ENCODE results near the gene COL18A1.
"Not testable (repeated sequence)": the region's sequence is repeated elsewhere in the genome, so short reads cannot be mapped to it uniquely, and the experiment has no call there.

The COL18A1 gene

DNA sequence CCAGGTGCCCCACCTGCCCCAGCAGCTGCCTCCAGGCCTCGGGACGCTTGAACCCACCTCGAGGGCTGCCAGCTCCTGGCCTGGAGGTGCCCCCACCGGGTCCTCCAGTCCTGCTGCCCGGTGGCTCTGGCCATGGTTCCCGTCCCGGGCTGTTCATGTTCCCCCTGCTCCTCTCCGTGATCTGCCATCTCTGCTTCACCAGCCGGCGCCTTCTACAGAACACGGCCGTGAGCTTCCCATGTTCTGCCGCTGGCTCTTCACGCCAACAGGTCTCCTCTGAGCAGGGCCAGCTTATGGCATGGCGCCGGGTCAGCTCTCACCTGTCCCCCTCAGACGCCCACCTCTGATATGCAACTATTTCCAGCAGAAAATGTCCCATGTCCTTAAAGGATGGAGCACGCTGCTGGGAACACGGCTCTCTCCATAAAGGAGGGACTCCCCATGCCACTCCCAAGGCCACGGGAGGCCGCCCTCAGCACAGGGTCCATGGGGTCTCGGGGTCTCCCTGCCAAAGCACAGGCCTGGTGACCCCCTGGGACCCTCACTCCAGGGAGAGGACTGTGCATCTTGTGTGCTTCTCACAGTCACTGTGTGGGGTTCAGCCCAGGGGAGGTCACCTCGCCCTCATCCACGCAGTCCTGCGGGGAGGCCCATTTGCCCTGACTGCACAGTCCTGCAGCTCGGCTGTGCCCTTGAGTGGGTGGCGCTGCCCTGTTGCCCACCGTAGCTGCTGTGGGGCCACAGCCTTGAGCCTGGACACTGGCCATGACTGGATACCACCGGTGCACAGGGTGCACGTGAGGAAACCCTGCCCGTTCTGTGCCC lies 36.7 kb downstream of the COL18A1 start:
- DNase-seq (ENCODE audit: low read depth in 2 of 2) = no peak

DNA sequence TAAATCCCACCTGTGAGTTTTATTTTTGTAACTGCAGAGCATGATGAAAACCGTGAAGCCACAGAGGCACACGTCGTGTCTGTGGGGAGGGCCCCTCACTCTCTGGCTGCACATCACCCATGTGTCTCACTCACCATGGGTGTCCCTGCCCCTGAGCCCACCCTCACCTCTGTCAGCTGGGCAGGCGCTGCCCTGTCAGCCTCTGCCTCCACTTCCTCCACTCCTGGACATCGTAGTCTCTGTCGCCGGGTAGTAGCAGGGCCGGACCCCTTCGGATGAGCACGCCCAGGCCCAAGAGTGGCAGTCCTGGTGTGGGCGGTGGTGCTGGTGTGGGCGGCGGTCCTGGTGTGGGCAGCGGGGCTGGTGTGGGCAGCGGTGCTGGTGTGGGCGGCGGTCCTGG lies 37.3 kb downstream of the COL18A1 start:
- DNase-seq (ENCODE audit: low read depth in 2 of 2) = no peak

DNA sequence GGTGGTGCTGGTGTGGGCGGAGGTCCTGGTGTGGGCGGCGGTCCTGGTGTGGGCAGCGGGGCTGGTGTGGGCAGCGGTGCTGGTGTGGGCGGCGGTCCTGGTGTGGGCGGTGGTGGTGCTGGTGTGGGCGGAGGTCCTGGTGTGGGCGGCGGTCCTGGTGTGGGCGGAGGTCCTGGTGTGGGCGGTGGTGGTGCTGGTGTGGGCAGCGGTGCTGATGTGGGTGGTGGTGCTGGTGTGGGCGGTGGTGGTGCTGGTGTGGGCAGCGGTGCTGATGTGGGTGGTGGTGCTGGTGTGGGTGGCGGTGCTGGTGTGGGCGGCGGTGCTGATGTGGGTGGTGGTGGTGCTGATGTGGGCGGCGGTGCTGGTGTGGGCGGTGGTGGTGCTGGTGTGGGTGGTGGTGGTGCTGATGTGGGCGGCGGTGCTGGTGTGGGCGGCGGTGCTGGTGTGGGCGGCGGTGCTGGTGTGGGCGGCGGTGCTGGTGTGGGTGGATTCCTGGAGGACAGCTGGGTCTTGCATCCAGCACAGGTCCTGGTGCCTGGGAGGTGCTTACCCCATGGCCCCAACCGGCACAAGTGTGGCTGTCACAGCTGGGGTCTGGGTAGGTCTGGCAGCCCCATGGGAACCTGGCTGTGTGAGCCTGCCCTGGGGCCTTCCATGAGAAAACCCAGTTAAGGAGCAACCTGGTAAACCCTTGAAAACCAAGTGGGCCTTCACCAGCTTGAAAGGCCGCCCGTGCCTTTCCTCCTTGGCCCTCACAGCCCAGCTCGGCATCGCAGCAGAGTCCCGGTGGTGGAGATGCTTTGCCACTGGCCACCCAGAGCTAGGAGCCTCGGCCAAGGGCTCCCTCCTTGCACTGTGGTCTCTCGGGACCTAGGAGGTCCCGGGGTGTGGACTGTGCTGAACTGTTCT lies 38.0 kb downstream of the COL18A1 start:
- DNase-seq (ENCODE audit: low read depth in 2 of 2) = not testable (repeated sequence)

DNA sequence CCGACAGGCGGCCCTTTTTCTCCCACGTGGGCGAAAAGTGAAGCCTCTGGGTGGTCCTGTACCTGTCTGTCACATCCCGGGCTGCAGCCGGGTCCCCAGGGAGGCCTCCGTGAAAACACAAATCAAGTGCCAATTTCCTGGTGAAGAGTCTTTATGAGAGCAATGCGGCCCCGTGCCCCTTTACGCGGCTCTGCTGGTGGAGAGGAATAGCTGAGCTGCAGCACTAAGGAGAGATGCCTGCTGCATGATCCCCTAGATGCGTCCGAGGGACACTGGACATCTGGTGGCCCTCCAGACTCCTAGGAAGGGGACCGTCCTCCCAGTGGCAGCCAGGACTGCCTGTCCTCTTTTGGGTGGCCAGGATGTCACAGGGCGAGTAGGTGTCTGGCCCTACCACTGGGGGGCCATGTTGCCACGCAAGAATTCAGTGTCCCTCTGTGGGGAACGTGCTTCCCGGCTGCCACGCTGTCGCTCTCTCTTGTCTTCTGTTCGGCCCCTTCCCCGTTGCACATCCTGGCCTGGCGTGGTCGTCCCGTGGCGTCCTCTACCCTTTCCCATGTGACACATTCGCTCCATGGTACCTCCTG lies 38.7 kb downstream of the COL18A1 start:
- no peak for DNase-seq (ENCODE audit: low read depth in 2 of 2)

DNA sequence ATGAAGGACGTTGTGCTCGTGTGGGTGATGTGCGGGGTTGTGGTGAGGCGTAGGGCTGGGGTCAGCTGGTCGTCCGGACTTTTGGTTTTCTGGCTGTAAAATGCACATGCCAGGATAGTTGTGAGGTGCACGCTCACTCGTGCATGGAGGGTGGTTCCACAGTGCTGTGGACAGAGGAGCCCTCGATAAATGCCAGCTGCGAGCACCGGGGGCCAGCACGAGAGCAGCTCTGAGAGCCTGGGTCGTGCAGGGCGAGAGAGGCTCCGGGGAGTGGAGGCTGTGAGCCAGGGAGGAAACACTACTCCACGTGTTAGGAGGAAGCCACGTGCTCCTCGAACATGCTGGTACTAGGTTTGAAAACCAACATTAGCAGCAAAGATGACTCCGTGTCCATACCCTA lies 39.4 kb downstream of the COL18A1 start:
- DNase-seq (ENCODE audit: low read depth in 2 of 2) = no peak

DNA sequence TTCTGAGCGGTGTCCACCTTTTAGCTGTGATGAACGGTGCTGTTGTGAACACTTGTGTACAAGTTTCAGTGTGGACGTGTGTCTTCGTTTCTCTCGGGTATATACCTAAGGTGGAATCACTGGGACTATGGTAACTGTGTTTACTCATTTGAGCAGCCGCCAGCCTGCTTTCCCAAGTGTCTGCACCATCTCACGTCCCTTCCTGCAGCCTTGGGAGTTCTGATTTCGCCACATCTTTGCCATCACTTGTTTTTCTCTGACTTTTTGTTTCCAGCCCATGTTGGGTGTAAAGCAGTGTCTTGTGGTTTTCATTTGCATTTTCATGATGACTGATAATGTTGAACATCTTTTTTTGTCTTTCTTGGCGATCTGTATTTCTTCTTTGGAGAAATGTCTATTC lies 40.4 kb downstream of the COL18A1 start:
- no peak for DNase-seq (ENCODE audit: low read depth in 2 of 2)

DNA sequence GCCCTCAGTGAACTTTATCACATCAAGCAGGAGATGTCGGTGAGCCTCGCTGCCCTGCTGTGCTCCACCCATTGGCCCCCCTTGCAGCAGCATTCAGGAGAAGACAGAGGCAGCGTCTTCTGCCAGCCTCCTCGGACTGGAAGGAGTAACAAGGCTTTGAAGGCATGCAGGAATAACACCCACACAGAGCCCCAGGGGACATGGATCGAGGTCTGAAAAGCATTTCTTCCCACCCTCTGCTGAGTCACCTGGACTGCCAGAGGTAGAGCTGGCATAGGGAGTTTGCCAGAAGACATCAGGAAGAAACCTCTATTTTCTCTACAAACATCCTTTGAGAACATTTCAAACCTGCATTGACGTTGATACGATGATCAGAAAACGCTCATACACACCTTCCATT lies 42.9 kb downstream of the COL18A1 start:
- no peak for DNase-seq (ENCODE audit: low read depth in 2 of 2)

DNA sequence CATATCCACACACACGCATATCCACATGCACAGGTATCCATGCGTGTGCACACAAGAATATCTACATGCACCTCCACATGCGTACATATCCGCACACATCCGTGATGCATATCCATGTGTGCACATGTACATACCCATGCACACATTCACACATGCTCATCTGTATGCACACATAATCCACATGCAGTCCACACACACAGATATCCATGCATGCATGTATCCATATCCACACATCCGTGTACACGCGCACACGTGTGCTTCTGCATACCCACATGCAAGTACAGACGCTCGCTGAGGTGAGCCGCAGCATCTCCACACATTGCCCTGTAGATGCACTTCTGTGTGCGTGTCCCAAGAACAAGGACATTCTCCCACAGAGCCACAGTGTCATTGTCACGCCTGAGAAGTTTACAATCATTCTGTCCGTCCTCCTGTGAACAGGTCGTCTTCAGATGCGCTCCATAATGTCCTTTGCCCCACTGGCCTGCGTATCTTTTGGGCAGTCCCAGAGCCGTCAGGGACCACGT lies 43.4 kb downstream of the COL18A1 start:
- DNase-seq (ENCODE audit: low read depth in 2 of 2) = no peak

DNA sequence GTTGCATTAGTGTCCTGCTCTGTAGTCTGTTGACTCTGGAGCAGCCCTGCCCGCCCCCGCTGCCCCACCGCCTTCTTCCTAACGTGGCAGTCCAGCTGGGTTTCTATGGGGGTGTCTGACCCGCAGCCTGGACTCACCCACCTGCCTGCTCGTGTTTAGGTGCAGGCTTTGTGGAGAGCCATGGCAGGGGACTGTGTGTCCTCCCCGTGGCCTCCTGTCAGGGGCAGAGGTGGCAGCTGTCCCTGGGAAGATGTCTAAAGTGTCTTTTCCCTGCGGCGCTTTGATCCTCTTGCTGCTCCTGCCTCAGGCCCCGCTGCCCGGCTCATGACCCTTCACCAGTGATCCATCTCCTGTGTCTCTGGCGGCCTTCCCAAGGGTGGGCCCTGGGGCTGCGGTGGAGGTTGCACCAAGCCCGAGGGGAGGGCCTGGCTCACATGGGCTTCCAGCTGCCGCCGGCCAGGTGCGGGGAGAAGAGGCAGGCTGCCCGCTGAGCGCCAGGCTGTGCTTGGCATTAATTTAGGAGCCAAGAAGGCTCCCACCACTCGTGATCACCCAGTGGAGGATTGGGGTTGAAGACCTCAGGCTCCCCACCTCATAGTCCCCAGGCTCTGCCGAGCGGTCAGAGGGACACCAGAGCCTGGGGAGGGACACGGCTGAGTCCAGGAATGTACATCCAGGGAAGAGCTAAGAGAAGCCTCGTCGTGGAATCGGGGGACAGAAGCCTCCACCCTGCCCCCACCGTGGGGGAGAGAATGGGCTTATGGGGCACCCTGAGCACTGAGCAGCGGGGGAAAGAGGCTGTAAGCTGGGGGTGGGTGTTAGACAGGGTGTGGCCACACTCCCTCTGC lies 44.1 kb downstream of the COL18A1 start:
- no peak for DNase-seq (ENCODE audit: low read depth in 2 of 2)

DNA sequence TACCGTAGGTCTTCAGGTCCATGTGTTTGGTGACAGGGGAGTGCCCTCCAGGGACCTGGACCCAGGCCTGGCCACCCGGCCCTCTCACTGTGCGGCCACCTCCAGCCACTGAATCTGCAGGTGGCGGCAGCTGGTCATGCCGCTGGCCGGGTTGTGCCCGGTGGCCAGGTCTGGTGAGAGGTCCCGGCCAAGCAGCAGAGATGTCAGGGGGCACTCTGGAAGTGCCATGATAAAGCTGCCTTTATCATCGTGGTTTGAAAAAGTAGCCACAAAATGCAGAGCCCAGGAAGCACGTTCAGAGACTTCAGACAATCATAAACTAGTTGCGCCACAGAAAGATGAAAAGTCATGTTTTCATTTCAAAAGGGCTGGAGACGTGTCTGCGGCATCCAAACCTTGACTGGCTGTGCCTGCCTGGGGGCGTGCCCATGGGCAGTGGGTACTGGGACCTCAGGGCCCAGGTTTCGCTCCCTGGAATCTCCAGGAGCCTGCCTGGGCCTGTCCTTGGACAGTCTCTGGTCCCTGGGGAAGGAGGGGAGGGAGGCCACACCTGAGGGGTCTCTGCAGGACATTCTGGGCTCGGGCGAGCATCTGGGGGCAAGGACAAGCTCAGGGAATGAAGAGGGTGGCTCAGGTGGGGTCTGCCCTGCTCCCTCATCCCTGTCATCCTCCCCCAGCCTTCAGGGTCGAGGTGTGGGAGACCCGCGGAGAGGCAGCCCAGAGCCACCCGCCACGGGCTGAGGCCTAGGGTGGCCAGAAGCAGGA lies 44.9 kb downstream of the COL18A1 start:
- no peak for DNase-seq (ENCODE audit: low read depth in 2 of 2)

DNA sequence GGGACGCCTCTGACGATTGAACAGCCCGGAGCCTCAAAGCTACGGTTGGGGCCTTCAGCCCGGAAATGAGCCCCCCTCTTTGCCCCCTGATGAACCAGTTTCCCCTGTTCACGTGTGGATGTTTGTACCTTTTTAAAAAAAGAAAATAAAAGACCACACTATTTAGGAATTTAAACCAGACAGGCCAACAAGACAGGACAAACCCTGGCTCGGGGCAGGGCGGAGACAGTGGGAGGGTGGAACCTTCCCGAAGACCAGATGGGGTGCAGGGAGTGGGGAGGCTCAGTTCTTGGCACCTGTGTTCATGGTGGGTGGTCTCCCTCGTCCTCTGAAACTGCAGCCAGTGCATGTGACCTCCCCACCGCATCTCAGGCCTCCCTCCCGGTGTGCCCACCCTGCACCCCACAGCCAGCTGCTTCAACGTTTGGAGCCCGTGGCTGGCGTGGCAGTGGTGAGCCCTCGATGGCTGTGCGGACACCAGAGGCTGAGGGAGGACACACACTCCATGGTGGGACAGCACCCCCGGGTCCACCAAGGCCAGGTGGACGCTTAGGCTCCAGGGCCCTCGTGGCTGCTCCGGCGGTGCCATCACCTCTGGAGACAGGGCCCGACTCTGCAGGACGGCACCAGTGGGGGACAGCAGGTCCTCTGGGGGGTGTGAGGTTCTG lies 45.6 kb downstream of the COL18A1 start:
- DNase-seq (ENCODE audit: low read depth in 2 of 2) = no peak

DNA sequence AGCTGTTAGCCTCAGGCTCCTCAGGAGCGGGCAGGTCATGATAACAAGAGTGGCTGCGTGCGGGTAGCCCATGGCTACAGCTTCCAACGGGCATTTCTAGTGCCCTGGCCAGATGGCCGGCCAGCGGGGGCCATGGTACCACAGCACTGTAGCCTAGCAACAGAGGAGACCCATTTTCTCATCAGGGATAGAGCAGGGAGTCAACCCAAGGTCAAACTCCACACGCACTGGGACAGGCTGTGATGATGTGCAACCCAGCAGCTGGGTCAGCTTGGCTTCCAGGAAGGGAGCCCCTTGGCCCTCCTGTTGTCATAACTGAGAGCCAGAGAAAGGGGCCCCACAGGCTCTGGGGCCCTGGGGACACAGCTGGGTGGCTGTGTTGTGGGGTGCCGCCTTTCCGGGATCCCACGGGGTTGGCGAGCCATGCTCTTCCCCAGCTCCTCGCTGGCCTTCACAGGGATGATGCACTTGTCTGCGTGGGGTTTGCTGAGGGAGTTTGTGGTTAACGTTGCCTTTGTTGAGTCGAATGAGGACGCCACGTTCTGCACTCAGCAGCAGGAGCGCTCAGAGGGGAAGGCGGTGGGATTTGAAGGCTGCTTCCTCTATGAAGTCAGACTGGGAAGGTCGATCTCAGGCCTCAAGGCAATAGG lies 46.3 kb downstream of the COL18A1 start:
- no peak for DNase-seq (ENCODE audit: low read depth in 2 of 2)

DNA sequence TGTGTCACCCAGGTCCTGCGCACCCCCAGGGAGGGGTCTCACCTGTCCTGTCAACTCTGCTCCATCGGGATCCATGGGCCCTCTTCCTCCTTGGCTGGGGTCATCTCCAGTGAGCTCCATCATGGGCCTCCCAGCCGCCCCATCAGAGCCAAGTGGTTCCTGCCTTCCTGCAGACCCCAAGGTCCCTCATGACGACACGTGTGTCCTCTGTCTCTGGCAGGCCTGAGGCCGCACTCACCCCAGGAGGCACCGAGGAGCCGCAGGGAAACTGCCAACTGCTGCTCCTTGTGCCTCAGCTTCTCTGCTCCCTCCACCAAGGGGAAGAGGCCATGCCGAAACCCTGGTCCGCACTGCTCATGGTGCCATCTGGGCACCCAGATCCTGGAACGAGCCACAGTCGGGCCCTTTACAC lies 46.8 kb downstream of the COL18A1 start:
- no peak for DNase-seq (ENCODE audit: low read depth in 2 of 2)

DNA sequence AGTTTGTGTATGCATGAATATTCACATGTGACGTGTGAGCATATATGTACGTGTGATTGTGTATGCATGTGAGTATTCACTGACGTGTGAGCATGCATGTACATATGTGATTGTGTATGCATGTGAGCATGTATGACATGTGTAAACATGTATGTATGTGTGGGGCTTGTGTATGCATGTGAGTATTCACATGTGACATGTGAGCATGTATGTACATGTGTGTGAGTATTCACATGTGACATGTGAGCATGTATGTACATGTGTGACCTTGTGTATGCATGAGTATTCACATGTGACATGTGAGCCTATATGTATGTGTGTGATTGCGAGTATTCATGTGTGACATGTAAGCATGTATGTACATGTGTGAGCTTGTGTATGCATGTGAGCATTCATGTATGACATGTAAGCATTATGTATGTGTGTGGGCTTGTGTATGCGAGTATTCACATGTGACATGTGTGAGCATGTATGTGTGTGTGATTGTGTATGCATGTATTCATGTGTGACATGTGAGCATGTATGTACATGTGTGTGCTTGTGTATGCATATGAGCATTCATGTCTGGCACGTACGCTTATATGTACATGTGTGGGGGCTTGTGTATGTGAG lies 47.8 kb downstream of the COL18A1 start:
- no peak for DNase-seq (ENCODE audit: low read depth in 2 of 2)

DNA sequence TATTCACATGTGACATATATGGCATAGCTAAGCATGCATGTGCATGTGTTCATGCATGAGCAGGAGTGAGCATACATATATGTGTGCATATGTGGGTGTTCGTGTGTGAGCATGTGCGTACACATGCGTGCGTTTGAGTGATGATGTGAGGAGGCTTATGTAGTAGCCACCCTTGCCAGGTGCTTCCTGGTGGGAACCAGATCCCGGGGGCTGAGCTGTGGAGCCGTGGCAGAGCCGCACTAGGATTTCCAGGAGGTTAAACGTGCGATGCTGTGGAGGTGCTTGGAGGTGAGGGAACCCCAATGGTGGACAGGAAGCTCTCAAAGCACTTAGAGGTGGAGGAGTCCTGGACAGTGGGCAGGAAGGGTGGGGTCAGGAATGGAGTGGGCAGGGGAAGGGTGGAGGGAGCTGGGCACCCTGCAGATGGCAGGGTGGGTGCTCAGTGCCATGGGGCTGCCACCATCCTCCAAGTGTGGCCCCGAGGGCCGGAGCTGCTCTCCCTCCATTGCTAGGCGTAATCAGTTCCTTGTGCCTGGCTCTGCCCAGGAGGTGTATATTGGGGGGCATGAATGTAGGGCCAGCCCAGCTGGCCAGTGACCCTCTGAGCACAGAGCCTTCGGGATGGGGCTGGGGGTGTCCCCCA lies 48.5 kb downstream of the COL18A1 start:
- DNase-seq (ENCODE audit: low read depth in 2 of 2) = no peak

DNA sequence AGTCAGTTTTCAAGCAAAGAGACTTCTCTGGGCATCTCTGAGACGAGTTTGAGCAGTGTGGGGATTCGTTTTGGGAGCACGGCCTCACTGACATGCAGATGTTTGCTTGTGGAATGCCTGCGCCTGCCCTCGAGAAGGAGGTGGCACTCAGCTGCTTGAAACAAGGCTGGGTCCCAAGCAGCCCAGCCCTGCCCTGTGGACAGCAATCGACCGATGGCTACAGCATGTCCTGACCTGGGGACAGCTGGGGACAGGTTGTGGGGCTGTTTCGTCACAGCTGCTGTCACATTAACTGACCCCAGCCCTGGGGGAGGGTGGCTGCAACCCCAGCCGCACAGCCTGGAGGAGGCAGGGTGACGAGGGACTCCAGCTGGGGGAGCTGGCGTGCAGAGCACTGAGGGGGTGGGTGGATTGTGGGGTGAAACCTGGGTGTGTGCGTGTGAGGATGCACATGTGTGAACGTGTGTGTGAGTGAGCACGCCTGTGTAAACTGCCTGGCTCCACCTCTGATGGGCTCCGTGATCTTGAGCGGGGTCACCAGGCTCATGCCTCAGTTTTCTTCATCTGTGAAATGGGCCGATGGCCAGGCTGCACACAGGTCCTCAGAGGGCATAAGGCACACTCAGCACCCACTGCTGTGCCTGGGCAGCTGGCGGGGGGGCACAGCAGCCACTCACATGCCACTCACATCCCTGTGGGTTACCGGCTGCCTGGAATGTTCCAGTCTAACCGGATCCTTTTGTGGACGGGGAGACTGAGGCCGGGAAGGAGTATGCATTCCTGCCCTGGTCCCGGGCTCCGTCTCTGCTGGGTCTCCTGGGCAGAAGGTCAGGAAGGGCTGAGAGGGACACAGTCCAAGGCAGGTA lies 49.3 kb downstream of the COL18A1 start:
- no peak for DNase-seq (ENCODE audit: low read depth in 2 of 2)

DNA sequence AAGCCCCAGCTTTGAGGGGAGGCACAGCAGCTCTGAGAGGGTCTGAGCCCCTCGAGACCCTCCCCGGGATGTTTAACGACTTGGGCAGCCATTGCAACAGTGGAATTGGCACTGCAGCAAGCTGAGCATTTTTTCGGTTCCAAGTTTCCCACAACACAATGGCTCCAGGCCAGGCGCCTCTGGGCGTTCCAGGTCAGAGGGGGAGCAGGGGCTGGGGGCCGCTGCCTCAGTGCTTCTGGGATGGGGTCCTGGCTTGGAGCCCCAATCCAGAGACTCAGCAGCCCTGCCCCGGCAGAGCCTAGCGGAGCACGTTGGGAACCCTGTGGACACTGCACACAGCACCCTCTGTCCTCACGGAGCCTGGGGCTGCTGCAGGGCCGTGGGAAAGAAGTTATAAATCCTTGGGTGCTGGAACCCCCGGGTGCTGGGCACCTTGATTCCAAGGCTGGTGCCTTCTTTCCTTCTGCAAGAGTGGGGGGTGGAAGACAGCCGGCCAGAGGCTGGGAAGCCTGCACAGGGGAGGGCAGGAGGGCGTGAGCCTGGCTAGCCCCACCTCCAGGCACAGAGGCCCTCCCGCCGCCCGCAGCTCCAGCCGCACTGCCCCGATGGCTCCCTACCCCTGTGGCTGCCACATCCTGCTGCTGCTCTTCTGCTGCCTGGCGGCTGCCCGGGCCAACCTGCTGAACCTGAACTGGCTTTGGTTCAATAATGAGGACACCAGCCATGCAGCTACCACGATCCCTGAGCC lies 50.1 kb downstream of the COL18A1 start:
- no peak for DNase-seq (ENCODE audit: low read depth in 2 of 2)

All from stimulated activated CD8-positive, alpha-beta memory T cell treated with anti-CD3 and anti-CD28 coated beads, Interleukin-15, amount 100 ng/mL, for 4 hours (primary cell).